ENCODE data around the gene CBFA2T3.

DNA sequence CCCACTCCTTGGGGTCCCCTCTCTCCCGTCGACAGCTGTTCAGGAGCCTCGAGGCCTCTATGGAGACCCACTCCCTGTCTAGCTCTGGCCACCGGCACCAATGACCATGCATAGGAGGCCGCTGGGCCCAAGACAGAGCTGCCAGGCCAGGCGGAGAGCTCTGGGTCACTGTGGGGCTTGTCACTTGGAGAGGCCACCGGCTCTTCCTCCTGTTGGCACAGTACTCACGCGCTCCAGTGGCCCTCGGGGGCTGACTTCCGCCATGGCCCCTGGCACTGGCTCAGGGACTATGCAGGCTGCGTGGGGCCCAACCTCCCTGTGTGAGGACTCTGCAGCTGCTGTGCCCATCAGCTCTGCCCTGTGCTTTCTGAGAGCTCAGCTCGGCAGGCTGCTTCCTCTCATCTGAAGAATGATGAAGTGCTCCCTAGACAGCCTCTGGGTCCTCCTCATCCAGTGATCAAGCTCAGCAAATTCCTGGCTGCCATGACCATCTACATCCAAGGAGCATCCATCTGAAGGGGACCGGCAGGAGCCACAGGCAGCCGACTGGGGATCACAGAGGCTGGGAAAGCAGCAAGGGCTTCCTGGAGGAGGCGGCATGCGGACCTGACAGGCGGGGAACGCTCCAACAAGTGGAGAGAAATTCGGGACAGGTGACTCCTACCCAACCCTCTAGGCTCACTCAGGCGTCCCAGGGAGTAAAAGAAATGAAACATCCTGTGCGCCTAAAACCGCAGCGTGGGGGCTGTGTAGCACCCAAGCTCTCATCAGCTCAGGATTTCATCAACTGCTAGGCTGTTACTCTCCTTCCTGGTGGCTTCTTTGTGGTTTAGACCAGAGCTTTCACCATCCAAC, 137.0 kb downstream of the CBFA2T3 start:
- TF ChIP-seq, protein P1, sequence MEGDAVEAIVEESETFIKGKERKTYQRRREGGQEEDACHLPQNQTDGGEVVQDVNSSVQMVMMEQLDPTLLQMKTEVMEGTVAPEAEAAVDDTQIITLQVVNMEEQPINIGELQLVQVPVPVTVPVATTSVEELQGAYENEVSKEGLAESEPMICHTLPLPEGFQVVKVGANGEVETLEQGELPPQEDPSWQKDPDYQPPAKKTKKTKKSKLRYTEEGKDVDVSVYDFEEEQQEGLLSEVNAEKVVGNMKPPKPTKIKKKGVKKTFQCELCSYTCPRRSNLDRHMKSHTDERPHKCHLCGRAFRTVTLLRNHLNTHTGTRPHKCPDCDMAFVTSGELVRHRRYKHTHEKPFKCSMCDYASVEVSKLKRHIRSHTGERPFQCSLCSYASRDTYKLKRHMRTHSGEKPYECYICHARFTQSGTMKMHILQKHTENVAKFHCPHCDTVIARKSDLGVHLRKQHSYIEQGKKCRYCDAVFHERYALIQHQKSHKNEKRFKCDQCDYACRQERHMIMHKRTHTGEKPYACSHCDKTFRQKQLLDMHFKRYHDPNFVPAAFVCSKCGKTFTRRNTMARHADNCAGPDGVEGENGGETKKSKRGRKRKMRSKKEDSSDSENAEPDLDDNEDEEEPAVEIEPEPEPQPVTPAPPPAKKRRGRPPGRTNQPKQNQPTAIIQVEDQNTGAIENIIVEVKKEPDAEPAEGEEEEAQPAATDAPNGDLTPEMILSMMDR (IDR thresholded peaks at IDR 0.05; ENCODE audit: borderline replicate concordance, extremely low read depth, low read length, poor library complexity, severe bottlenecking) = no peak
- no peak for TF ChIP-seq EZH2 (IDR thresholded peaks at IDR 0.05; ENCODE audit: borderline replicate concordance, low read depth, low read length, severe bottlenecking)

Data from DND-41 (cell line).